ENCODE measurements around the gene OAF.

The OAF gene

GRCh38 chr11:120224361-120224760, 13.5 kb downstream of the OAF start:
- FAIRE-seq: no peak

DNA sequence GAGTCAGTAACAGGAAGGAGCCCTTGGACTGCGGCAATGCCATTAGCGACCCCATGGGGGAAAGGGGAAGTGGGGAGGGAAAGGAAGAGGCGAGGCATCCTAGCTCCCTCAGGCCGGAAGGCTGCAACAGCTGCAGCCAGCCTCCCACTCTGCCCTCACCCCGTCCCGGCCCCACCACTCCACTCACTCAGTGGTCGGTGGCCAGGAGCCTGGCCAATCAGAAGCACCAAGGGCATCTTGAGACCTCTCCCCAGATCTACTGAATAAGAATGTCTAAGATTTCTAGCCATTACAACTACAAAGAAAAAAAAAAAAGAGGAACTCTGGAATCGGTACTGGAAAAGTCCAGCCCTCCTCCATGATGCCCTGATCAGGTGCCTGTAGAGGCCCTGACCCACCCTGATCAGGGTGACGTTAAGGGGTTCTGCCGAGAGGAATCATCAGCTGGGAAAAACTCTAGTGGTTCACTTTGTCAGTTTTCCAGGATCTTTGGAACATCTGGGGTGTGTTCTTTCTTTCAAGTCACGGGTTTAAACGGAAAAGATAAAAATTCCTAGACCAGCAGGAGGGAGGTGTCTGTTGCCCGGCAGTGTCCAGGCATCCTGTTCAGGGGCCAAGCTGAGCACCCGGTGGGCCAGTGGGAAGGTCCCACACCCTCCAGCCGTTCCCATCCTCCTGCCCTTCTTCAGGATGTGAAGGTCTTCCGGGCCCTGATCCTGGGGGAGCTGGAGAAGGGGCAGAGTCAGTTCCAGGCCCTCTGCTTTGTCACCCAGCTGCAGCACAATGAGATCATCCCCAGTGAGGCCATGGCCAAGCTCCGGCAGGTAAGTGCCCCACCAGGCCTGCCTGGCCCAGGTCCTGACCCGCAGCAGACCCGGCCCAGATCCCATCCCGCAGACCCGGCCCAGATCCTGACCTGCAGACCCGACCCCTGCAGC, 14.4 kb downstream of the OAF start:
- FAIRE-seq: no peak

- no peak for FAIRE-seq
Measured at GRCh38 chr11:120226242-120226641, 15.4 kb downstream of the OAF start.

GRCh38 chr11:120226714-120227113, 15.9 kb downstream of the OAF start:
- FAIRE-seq: no peak

- no peak for FAIRE-seq
Measured at GRCh38 chr11:120227228-120227852, 16.5 kb downstream of the OAF start.

DNA sequence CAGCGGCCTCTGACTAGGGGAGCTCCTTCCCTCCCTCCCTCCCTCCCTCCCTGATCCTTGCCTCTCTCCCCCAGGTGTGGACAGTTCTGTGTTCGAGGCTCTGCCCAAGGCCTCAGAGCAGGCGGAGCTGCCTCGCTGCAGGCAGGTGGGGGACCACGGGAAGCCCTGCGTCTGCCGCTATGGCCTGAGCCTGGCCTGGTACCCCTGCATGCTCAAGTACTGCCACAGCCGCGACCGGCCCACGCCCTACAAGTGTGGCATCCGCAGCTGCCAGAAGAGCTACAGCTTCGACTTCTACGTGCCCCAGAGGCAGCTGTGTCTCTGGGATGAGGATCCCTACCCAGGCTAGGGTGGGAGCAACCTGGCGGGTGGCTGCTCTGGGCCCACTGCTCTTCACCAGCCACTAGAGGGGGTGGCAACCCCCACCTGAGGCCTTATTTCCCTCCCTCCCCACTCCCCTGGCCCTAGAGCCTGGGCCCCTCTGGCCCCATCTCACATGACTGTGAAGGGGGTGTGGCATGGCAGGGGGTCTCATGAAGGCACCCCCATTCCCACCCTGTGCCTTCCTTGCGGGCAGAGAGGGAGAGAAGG, 18.1 kb downstream of the OAF start:
- FAIRE-seq: no peak

GRCh38 chr11:120229451-120230424, 18.9 kb downstream of the OAF start:
- no peak for FAIRE-seq

DNA sequence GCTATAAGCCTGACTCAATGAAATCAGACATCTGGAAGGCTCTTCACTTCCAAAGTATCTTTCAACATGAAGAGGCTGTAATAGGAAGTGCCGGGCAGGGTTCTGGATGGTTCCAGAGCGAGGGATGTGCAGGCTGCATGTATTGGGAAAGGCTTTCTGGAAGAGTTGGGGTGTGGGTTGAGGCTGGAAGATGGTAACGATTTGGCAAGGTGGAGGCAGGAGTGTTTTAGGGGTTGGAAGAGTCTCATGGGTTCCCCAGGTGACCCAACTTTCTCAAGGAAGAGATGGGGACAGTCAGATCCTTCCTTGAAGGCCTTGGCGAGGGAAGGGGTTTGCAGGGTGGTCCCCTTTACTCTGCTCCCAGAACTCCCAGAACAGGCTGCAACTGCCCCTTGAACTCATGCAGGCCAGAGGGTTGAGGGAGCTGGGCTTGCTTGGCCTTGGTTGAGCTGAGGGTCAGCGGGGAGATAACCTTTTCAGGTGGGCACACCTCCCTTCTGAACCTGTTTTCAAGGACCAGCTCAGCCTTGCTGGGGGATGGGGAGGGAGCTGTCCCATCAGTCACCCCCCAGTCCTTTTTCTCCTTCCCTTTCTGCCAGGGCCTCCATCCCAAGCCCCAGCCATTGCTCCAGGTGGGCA, 19.7 kb downstream of the OAF start:
- FAIRE-seq: no peak

DNA sequence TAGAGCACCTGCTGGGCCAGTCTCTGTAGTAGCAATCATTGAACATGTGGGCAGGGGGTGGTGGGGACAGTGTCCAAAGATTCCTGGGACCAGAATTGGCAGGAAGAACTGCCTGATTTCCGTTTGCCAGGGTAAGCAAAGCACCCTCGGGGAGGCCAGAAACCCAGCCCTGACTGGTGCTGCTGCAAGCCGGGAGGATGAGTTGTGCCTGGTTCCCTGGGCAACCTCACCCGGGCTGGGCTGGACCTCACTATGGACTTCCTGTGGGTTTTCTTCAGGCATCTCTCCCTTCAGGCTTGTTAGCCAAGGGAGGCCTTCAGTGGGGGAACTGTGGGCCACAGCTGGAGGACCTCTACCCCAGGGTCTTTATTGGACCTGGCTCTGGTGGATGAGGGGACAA, 21.1 kb downstream of the OAF start:
- FAIRE-seq: no peak

DNA sequence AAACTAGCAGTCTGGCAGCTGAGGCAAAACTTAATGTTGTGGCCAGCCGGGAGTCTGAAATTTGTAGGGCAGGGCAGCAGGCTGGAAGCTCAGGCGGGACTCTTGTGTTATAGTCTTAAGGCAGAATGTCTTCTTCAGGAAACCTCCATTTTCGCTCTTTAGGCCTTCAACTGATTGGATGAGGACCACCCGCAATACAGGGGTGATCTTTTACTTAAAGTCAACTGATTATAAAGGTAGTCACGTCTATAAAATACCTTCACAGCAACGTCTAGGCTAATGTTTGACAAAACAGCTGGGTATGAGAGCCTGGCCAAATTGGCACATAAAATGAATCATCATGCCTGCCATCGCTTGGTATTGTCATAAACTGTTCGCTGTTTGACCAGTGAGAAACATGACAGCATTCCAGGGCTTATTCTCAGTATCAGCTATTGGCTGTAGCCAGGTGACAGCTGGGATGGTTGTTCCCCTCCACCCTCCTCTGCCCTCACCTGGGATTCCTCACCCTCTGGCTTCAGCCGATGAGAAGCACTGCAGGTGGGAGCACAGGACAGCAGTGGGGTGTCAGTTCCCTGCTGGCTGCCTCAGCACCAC, 22.5 kb downstream of the OAF start:
- no peak for FAIRE-seq

DNA sequence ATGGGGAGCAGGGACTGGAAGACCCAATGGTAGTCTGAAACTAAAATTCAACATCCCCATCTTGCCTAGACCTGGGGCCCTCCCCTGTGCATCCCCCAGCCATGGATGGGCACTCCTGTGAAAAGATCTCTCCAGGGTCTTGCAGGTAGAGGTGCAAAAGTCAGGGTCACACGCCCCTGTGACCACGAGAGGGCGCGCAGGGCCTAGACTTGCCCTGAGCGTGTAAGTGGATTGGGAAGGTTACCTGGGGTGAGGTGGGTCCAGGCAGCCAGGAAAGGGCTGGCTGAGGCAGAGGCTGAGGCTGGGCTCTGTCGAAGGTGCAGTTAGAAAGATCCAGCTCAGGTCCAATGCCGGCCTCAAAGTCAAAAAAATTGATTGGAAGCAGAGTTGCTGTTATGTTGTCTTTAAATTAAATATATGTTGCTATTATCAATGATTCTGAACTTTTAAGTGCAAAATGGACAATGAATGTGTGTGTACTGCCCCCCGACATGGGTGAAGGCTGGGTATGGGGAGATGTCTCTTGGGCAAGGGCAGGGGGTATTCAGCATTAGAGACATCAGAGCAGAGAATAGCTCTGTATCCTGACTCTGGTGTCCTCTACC, 24.3 kb downstream of the OAF start:
- no peak for FAIRE-seq

GRCh38 chr11:120236169-120237107, 25.6 kb downstream of the OAF start:
- no peak for FAIRE-seq

DNA sequence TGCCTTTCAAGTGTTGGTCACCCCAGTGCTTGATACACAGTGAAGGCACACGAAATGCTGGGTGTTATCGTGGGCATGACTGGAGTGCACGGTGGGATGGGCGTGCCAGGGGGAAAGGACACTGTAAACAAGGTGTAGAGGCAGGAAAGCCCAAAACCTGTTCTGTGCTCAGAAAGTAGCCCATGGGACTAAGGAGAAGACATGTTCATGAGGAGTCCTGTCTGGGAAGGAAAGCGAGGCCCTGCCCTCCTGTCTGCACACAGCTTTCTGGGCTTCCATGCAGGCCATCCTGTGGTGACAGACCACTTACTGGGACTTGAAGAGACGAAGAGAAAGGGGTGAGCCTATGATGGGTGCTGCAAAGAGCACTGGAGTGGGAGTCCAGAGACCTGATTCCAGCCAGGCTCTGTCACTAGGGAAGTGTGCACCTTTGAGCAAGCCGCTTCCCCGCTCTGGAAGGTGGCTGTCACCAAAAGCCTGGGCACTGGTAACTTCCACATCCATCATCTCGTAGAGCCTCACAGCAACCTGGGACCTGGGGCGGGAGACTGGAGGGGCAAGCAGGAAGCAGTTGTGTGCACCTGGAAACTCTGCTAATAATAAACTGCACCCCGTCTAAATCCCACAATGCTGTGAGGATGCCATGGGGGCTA, 28.3 kb downstream of the OAF start:
- no peak for FAIRE-seq

DNA sequence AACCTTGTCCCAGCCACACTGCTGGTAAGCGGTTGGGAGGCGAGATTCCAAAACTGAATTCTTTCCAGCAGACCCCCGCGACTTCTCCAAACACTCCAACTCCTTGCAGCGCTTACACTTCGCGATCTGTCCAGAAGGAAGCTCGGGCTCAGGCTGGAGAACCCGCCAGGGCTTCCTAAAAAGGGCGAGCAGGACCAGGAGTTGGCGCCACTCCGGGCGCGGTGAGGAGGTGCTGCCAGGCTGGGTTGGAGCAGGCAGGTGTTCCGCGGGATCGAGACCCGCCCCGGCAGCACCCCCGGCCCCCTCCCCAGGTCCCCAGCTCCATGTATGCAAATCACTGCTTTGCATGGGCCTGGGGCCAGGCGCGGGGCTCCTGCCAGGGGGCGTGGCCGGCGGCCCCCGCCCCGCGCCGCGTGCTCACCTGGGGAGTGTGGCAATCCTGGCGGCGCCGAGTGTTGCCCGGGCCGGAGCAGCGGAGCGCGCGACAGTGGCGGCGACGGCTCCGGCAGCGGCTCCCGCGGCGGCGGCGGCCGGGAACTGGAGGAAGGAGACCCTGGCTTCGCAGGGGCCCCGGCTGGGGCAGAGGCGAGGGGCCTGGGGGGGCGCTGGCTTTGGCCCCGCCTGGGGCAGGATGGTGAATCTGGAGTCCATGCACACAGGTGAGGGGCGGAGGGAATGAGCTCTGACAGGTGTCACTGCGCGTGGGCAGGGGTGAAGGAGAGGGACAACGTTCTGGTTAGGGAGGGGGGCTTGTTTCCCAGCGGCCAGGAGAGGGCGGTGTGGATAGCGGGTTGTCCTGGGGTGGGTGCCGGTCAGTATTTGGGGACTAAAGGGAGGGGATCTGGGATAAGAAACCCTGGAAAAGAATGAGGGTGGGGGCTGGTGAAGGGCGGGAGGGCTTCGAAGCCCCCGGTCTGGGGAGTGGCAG, 29.1 kb downstream of the OAF start, which contains the start of gene POU2F3:
TSS of gene POU2F3 (plus strand) at position 428 of the 928 bp plus-strand sequence. CDS start at position 632, 204 bp downstream.
- FAIRE-seq: no peak

GRCh38 chr11:120240866-120241265, 30.0 kb downstream of the OAF start:
- FAIRE-seq: no peak

GRCh38 chr11:120241277-120241676, 30.4 kb downstream of the OAF start:
- FAIRE-seq: no peak

GRCh38 chr11:120243221-120243620, 32.4 kb downstream of the OAF start:
- no peak for FAIRE-seq
